K562 (cell line): Measurements from ENCODE around the gene GRIN2D. TPM values are rescaled to one million over a fixed set of nuclear protein-coding genes. Genes with fewer than 3 reads are reported as not detected.

ENCODE experiments used
- EHMT2 ChIP-seq: fragments of 450-650 bp; IDR thresholded peaks from 2 replicates; pipeline ENCODE4 v1.6.1; 2018; ENCODE audit warnings: antibody characterized with exemption
- EP300 ChIP-seq: IDR thresholded peaks from 2 replicates; pipeline ENCODE4 v1.6.1; 2012; ENCODE audit warnings: low read length, improper control_type of control experiment
- MTA3 ChIP-seq: fragments of 450-650 bp; formaldehyde crosslinking; IDR thresholded peaks from 2 replicates; pipeline ENCODE4 v1.6.1; 2017; ENCODE audit warnings: mild to moderate bottlenecking, borderline replicate concordance
- NCOA4 ChIP-seq: fragments of 450-650 bp; IDR thresholded peaks from 2 replicates; pipeline ENCODE4 v1.6.1; 2018; ENCODE audit warnings: mild to moderate bottlenecking; ENCODE audit not compliant: partially characterized antibody
- TBP ChIP-seq: optimal IDR thresholded peaks from 2 replicates; pipeline ENCODE3; 2011; ENCODE audit warnings: low read depth, low read length, improper control_type of control experiment
- ZNF175 ChIP-seq: fragments of 200-800 bp; sonication (Bioruptor generic); IDR thresholded peaks from 2 replicates; pipeline ENCODE4 v1.6.1; 2016; ENCODE audit warnings: low read depth, mild to moderate bottlenecking, missing genetic modification characterization, missing compliant biosample characterization
- ZNF586 ChIP-seq: fragments of 450-650 bp; formaldehyde crosslinking; conservative IDR thresholded peaks from 2 replicates; pipeline ENCODE4 v1.4.0; 2020; ENCODE audit warnings: mild to moderate bottlenecking, moderate library complexity
- polyA plus RNA-seq, 8 experiments: library from polyadenylated mRNA; depleted of rRNA in 4 of 8; stranded (reverse) in 5 of 8; unstranded in 3 of 8; fragments of >200 nt; fragmentation: Nextera tagmentation in 2 of 8; fragmentation: Illumina TruSeq in 1 of 8; extraction: Ambion mirVana in 2 of 8; extraction: Trizol in 1 of 8; gene quantifications; 2 replicates each; pipeline versions ENCODE4 v1.2.1 to v1.2.3, GENCODE V29; 2011 to 2014; ENCODE audit warnings: inconsistent platforms in 1 of 8, missing spikeins in 1 of 8
- total RNA-seq, 7 experiments: library from RNA; depleted of rRNA in 6 of 7; stranded (reverse); fragments of >200 nt in 6 of 7; fragmentation: Illumina TruSeq in 2 of 7; extraction: Trizol in 2 of 7; gene quantifications; 2 replicates each; pipeline versions ENCODE4 v1.2.1 to v1.2.3, GENCODE V29; 2011 to 2021; ENCODE audit warnings: low replicate concordance in 1 of 7
- TF ChIP-seq, protein P1 (sequence below): sonication (generic); formaldehyde crosslinking; IDR thresholded peaks from 2 replicates; pipeline ENCODE4 v1.8.0; 2022; ENCODE audit warnings: mild to moderate bottlenecking, missing genetic modification reagents, borderline replicate concordance
- TF ChIP-seq, protein P2 (sequence below): fragments of 450-650 bp; formaldehyde crosslinking; IDR thresholded peaks from 2 replicates; pipeline ENCODE4 v1.4.0; 2020; ENCODE audit warnings: mild to moderate bottlenecking, moderate library complexity
- TF ChIP-seq, protein P3 (sequence below): sonication (generic); formaldehyde crosslinking; IDR thresholded peaks from 2 replicates; pipeline ENCODE4 v1.8.0; 2022; ENCODE audit warnings: mild to moderate bottlenecking, missing genetic modification reagents
- TF ChIP-seq, protein P4 (sequence below): fragments of 200-800 bp; sonication (Bioruptor generic); IDR thresholded peaks from 2 replicates; pipeline ENCODE4 v1.6.1; 2016; ENCODE audit warnings: missing genetic modification characterization, missing compliant biosample characterization

Gene GRIN2D
- total and polyA plus RNA-seq, 9 of the 15 experiments (the other 6 are each of a cell fraction or from before 2014, with no cell fraction given): 0.32 to 31.5 (median 1.8) TPM

DNA sequence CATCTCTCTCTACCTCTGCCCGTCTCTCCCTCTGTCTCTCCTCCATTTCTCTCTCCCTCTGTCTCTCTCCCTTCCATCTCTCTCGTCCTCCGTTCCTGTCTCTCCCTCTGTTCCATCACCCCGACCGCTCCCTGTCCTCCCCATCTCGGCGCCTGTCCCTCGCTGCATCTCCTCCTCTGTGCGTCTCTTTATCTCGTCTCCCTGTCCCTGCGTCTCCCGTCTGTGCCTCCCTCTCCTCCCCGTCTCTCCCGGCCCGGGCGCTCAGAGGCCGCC, 4.6 kb downstream of the GRIN2D start (continued):
- TF ChIP-seq, protein P1, sequence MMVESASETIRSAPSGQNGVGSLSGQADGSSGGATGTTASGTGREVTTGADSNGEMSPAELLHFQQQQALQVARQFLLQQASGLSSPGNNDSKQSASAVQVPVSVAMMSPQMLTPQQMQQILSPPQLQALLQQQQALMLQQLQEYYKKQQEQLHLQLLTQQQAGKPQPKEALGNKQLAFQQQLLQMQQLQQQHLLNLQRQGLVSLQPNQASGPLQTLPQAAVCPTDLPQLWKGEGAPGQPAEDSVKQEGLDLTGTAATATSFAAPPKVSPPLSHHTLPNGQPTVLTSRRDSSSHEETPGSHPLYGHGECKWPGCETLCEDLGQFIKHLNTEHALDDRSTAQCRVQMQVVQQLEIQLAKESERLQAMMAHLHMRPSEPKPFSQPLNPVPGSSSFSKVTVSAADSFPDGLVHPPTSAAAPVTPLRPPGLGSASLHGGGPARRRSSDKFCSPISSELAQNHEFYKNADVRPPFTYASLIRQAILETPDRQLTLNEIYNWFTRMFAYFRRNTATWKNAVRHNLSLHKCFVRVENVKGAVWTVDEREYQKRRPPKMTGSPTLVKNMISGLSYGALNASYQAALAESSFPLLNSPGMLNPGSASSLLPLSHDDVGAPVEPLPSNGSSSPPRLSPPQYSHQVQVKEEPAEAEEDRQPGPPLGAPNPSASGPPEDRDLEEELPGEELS (CRISPR knock-in tag): no peak
- TF ChIP-seq MTA3 (no peak), EP300 (no peak), ZNF175 (CRISPR knock-in tag) (no peak), NCOA4 (peak; percentile 3), TBP (no peak), EHMT2 (no peak), ZNF586 (CRISPR knock-in tag) (no peak)
- TF ChIP-seq, protein P2, sequence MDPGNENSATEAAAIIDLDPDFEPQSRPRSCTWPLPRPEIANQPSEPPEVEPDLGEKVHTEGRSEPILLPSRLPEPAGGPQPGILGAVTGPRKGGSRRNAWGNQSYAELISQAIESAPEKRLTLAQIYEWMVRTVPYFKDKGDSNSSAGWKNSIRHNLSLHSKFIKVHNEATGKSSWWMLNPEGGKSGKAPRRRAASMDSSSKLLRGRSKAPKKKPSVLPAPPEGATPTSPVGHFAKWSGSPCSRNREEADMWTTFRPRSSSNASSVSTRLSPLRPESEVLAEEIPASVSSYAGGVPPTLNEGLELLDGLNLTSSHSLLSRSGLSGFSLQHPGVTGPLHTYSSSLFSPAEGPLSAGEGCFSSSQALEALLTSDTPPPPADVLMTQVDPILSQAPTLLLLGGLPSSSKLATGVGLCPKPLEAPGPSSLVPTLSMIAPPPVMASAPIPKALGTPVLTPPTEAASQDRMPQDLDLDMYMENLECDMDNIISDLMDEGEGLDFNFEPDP (CRISPR knock-in tag): no peak
- TF ChIP-seq, protein P3, sequence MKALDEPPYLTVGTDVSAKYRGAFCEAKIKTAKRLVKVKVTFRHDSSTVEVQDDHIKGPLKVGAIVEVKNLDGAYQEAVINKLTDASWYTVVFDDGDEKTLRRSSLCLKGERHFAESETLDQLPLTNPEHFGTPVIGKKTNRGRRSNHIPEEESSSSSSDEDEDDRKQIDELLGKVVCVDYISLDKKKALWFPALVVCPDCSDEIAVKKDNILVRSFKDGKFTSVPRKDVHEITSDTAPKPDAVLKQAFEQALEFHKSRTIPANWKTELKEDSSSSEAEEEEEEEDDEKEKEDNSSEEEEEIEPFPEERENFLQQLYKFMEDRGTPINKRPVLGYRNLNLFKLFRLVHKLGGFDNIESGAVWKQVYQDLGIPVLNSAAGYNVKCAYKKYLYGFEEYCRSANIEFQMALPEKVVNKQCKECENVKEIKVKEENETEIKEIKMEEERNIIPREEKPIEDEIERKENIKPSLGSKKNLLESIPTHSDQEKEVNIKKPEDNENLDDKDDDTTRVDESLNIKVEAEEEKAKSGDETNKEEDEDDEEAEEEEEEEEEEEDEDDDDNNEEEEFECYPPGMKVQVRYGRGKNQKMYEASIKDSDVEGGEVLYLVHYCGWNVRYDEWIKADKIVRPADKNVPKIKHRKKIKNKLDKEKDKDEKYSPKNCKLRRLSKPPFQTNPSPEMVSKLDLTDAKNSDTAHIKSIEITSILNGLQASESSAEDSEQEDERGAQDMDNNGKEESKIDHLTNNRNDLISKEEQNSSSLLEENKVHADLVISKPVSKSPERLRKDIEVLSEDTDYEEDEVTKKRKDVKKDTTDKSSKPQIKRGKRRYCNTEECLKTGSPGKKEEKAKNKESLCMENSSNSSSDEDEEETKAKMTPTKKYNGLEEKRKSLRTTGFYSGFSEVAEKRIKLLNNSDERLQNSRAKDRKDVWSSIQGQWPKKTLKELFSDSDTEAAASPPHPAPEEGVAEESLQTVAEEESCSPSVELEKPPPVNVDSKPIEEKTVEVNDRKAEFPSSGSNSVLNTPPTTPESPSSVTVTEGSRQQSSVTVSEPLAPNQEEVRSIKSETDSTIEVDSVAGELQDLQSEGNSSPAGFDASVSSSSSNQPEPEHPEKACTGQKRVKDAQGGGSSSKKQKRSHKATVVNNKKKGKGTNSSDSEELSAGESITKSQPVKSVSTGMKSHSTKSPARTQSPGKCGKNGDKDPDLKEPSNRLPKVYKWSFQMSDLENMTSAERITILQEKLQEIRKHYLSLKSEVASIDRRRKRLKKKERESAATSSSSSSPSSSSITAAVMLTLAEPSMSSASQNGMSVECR (CRISPR knock-in tag): no peak; the same call in 1 of the 2 replicates
- TF ChIP-seq, protein P4, sequence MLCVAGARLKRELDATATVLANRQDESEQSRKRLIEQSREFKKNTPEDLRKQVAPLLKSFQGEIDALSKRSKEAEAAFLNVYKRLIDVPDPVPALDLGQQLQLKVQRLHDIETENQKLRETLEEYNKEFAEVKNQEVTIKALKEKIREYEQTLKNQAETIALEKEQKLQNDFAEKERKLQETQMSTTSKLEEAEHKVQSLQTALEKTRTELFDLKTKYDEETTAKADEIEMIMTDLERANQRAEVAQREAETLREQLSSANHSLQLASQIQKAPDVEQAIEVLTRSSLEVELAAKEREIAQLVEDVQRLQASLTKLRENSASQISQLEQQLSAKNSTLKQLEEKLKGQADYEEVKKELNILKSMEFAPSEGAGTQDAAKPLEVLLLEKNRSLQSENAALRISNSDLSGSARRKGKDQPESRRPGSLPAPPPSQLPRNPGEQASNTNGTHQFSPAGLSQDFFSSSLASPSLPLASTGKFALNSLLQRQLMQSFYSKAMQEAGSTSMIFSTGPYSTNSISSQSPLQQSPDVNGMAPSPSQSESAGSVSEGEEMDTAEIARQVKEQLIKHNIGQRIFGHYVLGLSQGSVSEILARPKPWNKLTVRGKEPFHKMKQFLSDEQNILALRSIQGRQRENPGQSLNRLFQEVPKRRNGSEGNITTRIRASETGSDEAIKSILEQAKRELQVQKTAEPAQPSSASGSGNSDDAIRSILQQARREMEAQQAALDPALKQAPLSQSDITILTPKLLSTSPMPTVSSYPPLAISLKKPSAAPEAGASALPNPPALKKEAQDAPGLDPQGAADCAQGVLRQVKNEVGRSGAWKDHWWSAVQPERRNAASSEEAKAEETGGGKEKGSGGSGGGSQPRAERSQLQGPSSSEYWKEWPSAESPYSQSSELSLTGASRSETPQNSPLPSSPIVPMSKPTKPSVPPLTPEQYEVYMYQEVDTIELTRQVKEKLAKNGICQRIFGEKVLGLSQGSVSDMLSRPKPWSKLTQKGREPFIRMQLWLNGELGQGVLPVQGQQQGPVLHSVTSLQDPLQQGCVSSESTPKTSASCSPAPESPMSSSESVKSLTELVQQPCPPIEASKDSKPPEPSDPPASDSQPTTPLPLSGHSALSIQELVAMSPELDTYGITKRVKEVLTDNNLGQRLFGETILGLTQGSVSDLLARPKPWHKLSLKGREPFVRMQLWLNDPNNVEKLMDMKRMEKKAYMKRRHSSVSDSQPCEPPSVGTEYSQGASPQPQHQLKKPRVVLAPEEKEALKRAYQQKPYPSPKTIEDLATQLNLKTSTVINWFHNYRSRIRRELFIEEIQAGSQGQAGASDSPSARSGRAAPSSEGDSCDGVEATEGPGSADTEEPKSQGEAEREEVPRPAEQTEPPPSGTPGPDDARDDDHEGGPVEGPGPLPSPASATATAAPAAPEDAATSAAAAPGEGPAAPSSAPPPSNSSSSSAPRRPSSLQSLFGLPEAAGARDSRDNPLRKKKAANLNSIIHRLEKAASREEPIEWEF (CRISPR knock-in tag): no peak
